CD4-positive, alpha-beta T cell treated with Interleukin-15 for 1 hour (primary cell): ENCODE results near the gene CERS1.

Experiments
- DNase-seq: peaks from one replicate; pipeline ENCODE4 v3.0.0-alpha.2; 2020

Gene CERS1, protein sequence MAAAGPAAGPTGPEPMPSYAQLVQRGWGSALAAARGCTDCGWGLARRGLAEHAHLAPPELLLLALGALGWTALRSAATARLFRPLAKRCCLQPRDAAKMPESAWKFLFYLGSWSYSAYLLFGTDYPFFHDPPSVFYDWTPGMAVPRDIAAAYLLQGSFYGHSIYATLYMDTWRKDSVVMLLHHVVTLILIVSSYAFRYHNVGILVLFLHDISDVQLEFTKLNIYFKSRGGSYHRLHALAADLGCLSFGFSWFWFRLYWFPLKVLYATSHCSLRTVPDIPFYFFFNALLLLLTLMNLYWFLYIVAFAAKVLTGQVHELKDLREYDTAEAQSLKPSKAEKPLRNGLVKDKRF

DNA sequence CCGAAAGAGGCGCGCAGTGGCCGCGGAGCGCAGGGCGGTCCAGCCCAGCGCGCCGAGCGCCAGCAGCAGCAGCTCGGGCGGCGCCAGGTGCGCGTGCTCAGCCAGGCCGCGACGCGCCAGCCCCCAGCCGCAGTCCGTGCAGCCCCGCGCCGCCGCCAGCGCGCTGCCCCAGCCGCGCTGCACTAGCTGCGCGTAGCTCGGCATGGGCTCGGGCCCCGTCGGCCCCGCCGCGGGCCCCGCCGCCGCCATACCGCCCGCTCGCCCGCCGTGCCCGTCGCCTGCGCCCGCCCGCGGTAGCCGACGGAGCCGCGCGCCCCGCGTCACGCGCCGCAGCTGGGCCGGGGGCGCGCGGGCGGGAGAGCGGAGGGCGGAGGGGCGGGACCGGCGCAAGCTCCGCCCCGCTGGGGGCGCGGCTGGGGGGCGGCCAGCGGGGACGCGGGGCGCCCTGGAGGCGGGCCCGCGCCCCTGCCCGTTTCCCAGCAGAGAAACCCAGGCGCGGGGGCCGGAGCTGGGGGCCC is at the start of gene CERS1:
CERS1 (minus strand) TSS at position 335 of the 518 bp plus-strand sequence; CDS start at position 249, 86 bp downstream.
- no peak for DNase-seq

DNA sequence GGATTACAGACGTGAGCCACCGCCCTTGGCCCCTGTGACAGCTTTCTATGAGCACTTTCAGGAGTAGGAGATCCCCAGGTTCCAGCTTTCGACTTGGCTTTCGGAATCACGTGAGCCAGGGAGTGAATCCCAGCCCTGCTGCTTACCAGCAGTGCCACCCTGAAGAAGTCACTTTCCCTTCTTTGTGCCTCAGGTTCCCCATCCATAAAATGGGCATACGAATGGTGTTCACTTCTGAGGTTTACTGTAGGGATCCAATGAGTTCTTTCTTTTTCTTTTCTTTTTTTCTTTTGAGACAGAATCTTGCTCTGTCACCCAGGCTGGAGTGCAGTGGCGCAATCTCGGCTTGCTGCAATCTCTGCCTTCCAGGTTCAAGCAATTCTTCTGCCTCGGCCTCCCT is 49.3 kb upstream of the CERS1 start:
- DNase-seq, result no peak

DNA sequence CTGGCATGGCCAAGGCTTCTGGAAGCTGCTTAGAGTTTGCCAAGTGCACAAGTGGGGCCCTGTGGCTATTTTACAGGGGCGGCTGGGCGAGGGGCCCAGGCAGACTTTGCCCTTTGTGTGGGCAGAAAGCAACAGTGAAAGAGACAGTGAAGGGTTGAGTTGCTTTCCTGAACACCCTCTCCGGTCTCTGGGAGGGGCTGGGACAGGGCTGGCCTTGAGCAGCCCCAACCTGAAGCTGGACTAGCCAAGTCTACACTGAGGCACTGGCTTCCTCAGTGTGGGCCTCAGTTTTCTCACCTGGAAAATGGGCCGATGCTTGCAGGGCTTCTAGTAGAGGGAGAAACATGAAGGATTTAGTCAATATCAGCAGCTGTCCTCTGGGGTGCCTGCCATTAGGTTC is 47.5 kb upstream of the CERS1 start:
- DNase-seq, result no peak

DNA sequence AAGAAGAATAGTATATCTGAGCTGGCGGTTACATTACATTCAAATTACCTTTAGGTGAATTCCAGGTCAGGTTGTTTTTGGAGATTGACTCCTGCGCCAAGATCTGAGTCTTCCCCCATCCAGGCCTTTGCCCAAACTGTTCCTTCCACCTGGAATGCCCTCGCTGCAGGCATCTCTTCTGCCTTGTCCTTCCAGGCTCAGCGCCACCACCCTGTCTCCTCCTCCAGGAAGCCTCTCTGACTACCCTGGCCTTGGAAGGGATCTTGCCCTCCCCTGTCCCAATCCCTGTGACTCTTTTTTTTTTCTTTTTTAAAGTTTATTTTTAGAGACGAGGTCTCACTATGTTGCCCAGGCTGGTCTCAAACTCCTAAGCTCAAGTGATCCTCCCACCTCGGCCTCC is 46.7 kb upstream of the CERS1 start:
- DNase-seq, result no peak

DNA sequence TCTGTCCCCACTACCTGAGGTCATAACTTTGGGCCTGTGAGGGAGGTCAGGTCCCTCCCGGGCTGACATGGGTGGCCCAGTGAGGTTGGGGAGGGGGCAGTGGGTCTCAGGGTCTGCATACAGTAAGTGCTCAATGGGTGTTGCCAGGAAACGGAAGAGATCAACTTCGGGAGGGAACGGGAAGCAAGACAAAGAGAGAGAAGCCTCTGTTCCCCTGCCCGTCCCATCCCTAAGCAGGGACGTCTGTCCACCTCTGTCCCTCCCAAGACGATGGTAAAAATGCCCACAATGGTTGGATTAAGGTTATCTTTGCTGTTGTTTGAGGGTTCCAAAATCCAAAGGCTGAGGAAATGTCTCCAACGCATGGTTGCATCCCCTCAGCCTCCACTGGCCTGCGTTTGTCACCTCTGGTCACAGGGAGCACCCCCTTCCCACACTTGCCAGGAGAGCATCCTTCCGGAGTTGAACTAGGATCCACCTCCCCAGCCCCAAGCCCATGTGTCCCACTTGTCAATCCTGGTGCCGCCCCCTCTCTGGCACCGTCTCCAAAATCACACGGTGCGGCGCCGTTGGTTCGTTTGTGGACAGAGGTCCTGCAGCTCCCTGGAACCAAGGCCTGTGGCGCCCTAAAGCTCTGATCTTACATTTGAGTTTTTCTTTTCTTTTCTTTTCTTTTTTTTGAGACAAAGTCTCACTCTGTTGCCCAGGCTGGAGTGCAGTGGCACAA is 45.8 kb upstream of the CERS1 start:
- DNase-seq, result no peak

DNA sequence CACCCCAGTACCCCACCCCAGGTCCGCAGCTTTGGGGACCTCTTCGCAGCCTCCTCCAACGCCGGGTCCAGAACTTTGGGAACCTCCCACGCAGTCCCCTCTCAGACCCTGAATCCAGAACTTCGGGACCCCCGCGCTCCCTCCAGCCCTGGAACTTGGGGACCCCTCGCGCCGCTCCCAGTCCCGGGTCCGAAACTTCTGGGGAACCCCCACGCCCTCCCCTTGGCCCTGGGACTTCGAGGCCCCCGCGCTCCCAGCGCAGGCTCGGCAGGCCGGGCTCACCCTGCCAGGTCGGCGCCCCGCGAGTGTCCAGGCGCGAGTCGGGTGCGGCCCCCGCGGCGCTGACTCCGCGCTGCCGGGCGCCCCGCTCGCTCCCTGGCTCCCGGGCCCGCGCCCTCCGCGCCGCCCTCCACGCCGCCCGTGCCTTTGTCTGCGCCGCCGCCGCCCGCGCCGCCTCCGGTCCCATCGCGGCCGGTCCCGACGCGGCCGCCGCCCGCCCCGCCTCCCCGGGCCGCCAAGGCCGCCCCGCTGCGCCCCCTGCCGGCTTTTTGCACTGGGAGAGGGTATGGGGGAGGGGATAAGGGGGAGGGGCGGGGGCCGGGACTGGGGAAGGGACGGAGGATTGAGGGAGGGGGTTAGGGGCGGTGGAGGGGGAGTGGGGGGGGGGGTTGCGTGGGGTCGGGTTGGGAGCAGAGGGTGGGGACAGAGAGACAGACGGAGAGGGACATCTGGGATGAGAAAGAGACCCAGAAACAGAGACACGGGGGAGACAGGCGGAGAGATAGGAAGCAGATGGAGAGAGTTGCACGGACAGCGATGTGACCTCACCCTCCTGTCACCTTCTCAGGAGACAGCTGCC is 45.0 kb upstream of the CERS1 start, which contains the start of gene HOMER3:
HOMER3 (minus strand) TSS at position 449 of the 859 bp plus-strand sequence. CDS start 2,235 bp downstream, outside the sequence.
- DNase-seq, result peak; percentile 71

DNA sequence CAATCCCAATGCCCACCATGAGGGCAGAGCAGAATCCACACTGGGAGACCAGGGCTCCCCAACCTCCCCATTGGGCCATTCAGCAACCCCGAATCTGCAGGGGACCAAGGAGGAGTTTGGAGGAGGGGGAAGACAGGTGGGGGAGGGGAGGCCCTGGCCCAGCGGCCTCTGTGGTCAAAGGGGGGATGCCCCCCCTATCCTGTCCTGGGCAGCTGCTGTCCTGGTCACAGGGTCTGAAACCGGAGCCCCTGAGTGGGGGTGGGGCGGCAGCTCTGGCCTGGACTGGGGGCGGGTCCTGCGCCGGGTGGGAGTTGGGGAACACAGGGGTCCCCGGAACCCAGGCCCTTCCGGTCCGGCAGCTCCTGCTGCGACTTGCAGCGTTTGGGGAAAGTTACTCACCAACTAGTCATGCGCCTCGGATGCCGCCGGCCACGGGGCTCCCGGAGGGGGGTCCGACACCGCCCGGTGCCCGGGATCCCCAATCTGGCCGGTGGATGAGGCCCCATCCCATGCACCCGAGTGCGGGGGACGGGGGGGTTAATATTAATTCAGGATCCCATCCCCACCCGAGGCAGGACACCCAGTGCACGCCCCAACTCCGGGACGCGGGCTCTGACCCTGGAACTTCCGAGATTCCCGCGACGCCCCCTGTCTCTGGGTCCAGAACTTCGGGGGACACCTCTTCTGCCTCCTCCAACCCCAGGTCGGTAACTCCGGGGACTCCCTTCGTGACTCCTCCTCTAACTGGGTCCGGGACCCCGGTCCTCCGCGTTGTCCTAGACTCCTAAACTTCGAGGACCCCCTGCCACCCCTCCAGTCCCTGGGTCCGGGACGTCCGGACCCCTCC is 44.2 kb upstream of the CERS1 start:
- DNase-seq, result peak; percentile 37

DNA sequence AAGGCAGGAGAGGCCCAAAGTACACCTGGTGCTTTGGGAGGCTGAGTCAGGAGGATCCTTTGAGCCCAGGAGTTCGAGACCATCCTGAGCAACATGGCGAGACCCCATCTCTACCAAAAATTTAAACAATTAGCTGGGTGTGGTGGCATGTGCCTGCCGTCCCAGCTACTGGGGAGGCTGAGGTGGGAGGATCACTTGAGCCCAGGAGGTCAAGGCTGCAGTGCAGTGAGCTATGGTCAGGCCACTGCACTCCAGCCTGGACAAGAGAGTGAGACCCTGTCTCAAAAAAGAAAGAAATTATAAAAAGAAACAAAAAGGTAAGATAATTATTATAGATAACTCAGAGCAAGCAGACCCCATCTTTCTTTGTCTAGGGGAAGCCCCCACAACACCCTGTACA is 43.2 kb upstream of the CERS1 start:
- DNase-seq, result no peak

DNA sequence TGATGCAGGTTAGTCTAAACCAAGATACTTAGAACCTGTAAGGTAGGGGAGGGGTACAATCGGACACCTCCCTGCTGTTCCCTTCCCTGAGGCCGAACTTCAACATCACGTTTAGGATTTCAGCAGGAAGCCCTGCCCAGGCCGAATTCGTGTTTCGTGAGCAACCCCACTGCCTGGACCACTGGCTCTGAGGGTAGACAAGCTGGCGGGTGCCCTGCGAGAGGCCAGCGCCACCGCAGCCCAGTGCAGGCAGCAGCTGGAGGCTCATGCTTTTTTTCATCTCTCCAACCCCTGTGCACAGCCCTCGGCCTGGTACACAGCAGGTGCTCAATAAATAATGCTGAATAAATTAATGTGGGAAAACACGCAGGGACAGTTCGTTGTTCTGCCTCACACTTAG is 37.3 kb upstream of the CERS1 start:
- no peak for DNase-seq

DNA sequence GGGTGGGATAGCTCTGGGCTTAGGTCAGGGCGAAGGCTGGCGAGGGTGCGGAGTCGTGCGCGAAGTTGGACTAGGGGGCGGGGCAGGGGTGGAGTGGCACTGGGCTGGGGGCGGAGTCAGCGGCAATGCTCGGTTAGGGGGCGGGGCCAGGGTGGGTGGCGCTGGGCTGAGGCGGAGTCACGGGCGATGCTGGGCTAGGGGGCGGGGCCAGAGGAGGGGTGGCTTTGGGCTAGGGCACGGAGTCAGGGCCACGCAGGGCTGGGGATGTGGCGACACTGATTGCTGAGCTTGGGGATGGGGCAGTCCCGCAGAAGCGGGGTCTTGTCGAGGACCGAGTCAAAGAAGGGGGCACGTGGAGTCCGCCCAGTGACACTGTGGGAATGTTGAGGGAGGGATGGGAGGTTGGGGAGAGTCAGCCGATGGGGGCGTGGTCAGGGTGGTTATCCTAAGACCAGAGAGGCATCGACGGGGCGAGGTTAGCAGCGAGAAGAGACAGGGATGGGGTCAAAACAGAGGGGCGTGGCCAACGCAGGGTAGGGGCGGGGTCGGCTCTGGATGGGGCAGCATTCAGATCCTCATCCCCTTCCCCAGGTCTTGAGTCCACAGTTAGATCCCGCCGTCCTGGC is 36.4 kb upstream of the CERS1 start:
- DNase-seq, result peak; percentile 84

DNA sequence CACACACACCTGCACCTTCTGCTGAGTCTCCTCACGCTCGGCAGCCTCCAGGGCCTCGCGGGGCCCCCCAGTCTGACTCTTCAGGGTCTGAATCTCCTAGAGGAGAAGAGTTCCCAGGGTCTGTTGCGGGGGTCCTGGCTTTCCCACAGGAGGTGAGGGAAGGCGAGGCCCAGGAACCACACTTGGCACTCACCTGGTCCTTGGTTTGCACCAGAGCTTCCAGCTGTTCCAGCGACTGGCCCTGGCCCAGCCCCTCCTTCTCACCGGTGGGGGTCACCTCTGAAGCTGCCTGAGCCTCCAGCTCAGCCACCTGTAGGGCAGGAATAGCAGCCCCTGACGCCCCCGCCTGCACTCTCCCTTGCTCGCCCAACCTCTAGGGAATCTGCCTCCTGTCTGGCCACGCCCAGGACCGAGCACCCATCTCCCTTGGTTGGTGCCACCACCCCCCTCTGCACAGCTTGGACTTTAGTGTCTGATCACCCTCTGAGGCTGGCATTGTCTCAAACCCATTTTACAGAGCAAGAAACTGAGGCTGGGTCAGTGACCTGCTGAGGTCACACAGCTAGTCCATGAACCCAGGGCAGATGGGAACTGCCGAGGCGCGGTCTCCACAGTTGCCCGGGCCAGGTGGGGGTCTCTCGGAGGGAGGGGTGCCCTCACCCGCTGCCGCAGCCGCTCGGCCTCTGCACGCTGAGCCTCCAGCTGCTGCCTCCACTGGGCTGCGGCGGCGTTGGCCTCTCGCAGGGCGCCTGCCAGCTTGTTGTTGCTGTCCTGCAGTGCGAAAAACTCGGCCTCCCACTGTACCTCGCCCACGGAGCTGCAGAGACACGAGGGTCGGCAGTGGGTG is 35.6 kb upstream of the CERS1 start:
- no peak for DNase-seq

DNA sequence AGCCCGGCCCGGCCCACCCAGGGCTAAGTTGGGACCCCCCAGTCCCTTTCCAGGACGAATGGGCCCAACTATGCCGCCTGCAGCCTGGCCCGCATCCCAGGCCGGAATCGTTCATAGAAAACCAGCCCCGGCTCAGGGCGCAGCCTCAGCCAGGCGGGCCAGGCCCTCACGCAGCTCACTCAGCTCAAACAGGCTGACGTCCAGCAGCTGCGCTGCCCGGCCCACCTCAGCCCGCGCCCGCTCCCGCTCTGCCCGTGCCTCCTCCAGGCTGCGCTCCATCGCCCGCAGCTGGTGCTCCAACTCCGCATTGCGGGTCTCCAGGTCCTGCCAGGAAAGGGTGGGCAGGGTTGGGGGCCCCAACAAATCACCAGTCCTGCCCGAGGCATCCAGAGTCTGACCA is 33.4 kb upstream of the CERS1 start:
- DNase-seq, result no peak

DNA sequence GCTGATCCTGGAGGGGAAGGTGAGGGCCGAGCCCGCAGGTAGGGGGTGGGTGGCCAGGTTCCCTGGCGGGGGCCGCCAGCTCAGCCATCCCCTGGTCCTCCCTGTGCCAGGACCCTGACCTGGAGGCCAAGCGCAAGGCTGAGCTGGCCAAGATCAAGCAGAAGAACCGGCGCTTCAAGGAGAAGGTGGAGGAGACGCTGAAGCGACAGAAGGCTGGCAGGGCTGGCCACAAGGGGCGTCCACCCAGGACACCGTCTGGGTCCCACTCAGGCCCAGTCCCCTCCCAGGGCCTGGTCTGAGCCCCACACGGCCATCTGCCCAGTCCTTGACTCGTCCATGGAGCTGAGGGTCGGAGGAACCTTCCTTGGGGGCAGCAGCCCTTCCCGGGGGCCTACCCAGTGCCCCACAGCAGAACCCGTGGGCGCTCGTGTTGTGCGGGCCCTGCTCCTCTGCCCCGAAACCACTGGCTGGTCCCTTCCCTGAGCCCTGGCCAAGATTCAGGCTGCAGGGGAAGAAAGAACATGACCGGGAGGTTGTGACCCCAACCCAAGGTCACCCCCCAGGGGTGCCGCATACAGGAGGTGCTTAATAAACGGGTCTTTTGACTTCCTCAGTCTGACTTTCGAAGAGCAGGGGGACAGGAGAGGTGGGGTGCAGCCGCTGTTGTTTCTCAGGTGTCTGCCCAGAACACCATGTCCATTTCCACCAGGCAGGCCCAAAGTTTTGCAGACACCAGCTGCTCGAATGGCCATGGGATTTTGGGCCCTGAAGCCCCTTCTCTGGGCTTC is 32.3 kb upstream of the CERS1 start:
- DNase-seq, result no peak

DNA sequence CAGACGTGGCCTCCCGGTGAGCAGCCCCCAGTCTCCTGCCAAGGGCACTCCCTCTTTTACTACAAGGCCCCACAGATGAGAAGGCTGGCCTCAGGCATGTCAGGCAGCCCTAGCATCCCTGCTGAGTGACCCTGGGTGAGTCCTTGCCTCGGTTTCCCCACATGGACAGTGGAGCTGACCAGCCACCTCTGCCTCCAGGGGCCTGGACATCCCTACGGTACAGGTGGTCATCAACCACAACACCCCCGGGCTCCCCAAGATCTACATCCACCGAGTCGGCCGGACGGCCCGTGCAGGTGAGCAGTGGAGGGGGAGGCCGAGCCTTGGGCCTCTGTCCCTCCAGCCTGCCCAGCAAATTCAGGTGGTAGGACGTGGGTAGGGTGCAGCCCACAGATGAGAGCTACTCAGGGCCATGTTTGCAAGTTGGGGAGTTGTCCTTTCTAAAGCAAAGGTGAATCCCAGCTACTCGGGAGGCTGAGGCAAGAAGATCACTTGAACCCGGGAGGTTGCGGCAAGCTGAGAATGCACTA is 28.8 kb upstream of the CERS1 start:
- DNase-seq, result no peak

DNA sequence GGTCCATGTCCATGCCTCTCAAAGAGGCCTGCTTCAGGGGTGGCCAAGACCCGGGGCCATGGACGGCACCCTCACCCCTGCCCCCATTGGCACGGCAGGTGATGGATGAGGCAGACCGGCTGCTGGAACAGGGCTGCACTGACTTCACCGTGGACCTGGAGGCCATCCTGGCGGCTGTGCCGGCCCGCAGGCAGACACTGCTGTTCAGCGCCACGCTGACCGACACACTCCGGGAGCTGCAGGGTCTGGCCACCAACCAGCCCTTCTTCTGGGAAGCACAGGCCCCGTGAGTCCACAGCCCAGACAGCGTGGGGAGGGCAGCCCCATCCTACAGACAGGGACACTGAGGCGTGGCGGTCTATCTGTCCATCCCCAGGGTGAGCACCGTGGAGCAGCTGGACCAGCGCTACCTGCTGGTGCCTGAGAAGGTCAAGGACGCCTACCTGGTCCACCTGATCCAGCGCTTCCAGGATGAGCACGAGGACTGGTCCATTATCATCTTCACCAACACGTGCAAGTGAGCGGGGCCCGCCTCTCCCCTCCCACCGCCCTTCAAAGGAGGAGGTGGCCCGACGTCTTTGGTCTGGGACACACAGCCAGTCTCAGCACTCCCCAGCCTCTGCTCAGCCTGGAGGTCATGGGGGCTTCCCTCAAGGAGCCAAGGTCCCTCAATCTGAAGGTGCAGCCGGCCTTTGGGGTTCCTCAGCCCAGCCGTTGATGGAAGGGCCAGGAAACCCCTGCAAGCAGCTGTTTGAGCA is 26.4 kb upstream of the CERS1 start:
- no peak for DNase-seq

DNA sequence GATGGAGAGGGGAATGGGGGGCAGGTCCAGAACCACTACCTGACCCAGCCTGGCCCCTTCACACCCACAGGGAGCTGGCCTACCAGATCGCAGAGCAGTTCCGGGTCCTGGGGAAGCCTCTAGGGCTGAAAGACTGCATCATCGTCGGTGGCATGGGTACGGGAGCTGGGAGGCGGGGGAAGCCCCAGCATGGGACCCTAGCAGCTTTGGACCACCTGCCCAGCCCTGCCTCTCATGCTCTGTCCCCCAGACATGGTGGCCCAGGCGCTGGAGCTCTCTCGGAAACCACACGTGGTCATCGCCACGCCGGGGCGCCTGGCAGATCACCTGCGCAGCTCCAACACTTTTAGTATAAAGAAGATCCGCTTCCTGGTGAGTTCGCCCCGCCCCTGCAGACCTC is 25.6 kb upstream of the CERS1 start:
- DNase-seq, result no peak

DNA sequence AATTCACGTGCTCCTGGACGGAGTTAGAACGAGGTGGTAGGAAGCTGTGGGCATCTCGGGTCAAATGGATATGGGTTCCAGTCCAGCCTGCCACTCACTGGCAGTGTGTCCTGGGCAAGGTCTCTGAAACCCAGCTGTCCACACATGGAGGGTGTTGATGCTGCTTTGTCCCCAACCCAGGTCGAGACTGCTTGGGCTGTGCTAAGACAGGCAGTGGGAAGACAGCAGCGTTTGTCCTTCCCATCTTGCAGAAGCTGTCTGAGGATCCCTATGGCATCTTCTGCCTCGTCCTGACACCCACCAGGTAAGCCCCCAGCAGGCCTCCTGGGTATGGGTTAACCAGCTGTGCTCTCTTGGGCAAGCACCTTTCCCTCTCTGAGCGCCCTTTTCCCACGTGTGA is 24.4 kb upstream of the CERS1 start:
- no peak for DNase-seq

DNA sequence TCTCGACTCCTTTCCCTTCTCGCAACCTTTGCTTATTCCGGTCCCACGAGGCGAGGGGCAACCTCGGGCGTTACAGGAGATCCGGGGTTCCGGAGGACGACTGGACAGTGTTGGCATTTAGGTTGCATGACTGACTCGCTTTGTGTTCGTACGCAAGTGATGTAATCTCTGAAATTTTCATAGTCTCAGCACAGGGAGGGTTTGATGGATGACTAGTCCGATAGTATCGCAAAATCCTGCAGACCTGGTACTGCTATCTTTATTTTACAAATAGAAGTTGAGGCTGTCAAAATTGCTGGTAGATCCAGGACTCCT is 23.9 kb upstream of the CERS1 start:
- DNase-seq, result no peak
